HG03175 (cell line): ENCODE results near the gene CSRNP3.

Source experiments
- ATAC-seq: cut with Tn5 transposase; IDR thresholded peaks from one replicate; pipeline ENCODE4 v1.9.1; 2021; ENCODE audit warnings: mild to moderate bottlenecking, moderate library complexity; ENCODE audit not compliant: unreplicated experiment

The CSRNP3 gene

DNA sequence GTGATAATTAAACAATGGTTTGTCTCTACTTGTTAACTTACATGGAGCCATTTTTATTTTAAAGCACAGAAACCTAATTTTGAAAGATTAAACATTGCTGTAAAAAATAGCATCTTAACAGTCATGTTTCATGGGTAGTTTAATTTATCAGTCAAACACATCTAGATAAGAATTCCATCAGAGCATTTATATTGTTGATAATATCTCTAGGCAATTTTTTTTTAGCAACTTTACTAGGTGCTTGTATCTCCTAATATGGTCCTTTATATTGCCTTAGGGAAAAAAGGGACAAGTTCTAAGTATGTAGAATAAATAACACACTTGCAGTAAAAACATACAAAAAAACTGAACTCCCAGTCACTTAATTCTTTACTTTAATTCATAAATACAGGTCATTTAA is 863 bp downstream of the CSRNP3 start:
- no peak for ATAC-seq

DNA sequence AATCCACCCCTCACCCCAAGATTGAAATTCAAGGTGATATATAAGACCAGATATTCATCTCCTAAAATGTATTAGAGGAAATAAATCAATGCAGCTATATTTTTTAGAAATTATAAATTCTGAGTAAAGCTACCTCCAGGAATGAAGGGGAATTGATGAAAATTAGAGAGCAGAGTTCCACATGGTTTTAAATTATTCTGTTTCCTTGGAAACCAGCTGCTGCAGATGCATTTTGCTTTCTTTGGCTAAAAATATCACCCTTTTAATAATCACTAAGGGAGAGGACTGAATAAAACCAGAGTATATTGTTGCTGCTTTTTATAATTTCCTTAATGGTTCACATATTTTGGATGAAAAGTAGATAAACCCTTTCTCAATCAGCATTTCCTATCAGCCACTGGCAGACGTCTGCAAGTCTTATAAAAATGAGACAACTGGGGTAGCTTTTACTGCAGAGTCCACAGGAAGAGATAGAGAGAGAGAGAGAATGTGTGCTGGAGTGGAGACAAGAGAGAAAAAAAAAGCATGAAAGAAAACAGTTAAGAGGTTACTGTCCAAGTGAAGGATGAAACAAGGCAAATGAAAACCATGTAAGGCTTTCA is 2.0 kb downstream of the CSRNP3 start:
- ATAC-seq = no peak

DNA sequence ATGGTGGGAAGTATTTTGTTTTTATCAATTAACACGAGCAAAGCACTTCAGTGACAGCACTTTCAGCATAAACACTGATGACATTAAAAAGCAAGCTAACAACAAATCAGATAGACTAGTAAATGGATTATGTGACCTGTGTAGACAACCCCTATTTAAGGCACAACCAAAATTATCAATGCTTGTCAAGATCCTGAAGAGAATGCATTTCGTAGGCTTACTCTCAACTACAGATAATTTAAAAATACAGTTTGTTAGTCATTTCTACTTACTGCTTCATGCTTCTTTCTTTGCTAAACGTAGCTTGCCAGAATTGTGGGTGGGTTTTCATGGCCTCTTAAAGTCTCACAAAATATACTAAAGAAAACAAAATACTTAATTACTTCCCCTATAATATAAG is 3.4 kb downstream of the CSRNP3 start:
- no peak for ATAC-seq

DNA sequence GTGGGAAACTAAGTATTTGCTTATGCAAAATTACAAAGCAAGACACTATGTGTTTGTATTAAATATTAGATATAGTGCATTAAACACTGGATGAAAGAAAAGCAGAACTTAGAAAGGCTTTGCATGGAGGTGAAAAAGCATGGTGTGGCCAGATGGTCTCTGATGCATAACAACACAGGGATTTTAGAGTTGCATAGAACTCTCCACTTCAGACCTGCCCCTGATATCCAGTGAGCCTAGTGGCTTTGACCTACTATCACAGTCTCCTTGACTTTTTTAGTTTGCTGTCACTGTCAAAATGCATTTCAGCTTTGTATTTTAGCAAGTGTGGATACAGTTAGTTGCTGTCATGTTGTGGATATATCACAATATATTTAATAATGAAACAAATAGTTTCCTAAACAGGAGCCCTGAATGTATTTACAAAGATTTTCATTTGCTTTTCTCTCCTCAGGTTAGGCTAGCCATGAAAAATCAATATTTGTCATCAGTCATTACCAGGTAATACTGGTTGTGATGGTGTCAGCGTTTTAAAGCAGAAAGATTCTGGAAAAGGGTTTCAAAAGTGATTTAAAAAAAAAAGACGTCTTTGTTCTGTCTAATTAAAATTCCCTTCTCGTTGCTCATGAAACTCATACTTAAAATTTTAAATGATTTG is 5.2 kb downstream of the CSRNP3 start:
- no peak for ATAC-seq

DNA sequence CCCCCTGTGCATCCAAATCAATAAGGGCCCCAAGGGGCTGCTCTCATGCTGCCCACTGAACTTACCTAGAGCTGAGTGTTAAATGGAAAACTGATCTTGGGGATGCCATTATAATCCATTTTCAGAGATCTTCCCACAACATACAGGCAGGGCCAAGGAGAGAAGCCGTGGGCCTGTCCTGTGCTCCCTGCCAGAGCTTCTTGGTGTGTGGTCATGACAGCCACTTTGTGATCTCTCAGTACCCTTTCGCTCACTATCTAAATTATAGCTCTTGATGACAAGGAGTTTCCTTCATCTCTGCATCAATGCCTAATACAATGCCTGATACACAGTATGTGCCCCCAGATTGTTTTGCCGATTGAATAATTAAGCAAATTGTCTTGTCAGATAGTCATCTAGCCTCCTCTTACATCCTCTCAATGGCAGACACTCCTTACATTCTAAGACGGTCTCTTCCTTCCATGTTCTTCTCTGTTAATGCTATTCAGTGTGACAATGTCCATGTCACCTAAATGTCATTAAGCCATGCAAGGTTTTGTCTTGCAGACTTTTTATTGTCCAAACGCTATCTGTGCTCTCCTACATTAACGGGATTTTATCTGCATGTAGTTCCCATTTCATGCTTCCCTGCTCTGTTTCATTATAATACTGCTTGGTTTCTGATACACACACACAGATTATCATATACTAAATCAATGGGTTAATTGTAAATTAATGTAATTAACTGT is 5.9 kb downstream of the CSRNP3 start:
- no peak for ATAC-seq

DNA sequence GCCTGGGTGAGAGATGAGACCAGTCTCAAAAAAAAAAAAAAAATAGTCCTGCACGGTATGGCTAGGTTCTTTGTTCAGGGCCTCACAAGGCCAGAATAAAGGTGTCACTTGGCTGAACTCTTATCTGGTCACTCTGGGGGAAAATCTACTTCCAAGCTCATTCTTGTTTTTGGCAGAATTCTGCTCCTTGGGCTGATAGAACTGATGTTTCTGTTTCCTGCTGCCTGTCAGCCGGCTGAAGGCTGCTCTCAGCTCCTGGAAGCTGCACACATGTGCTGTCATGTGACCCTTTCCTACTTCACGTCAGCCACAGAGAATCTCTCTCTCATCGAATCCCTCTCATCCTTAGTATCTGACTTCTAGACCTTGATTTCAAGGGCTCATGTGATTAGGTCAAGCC is 10.4 kb downstream of the CSRNP3 start:
- ATAC-seq = no peak

DNA sequence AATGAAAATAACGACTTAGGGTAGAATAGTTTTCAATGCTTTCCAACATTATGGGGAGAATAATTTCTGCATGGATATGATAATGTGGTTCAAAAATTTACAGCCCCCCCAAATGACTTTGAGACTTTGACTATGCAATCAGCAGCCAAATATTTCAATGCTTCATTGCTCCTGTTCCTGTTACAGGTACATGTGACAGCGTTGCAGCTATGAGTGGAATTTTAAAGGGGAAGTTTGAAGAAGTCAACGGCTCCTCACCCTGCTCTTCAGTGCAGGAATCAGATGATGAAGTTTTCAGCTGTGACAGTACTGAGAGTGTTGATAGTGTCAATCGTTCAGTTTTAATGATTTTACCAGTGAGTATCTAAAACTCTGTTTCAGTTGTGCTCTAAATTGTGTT is 25.1 kb downstream of the CSRNP3 start:
- no peak for ATAC-seq

DNA sequence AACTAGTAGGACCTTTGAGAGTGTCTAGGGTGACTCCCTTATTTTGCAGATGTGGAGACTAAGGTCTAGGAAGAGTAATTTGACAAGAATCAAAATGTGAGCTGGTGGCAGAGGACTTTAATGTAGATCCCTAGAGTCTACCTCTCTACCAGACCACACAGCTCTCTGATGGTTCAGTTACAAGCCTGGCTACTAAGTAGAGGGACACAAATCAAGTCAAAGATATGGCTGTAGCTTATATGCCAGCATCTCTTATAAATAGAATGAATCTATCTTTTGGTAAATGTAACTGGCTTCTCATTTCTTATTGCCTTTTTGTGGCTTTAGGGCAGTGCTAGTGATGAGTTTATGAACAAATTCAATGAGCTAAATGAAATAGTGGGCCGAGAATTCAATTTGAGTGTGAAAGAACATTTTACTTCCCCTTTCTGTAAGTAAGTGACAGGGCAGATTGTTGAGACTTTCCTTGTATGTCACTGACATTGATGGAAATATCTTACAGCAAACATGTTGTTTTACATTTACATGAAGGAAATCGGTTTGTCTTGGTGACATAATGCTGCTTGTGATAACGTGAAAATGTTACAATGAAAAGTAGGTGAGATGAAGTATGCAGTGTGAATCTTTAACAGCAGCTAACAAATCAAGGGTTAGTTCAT is 28.3 kb downstream of the CSRNP3 start:
- no peak for ATAC-seq

DNA sequence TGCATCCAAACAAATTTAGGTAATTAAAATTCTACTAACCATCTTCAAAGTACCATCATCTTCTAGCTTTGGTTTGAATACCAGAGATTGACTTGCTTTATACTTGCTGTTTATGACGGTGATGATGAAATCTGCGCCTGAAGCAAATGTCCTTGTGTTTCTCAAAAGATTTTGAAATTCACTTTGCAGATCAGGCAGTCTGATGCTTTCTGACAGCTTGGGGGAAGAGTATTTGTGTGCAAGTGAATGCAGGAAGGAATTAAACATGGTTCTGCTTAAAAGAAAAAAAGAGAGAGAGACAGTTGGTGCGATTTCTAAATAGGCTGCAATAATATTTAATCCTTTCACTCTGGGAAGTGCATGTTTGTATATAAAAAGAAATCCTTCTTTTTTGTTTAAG is 29.6 kb downstream of the CSRNP3 start:
- no peak for ATAC-seq

DNA sequence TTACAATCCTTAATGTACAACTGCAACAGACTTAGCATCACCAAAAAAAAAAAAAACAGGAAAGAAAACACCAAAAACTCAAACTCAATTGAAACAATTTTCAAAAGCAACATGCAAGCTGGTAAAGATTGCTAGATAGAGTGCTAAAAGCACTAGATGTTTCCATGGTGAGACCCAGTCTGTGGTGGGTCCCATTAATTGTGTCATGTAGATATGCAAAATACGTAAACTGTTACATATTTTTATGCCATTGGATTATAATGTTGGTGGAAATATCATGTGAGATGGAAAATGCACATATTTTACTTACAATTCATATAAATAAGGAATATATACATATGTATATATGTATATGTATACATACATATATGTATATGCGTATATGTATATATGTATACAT is 30.5 kb downstream of the CSRNP3 start:
- no peak for ATAC-seq

DNA sequence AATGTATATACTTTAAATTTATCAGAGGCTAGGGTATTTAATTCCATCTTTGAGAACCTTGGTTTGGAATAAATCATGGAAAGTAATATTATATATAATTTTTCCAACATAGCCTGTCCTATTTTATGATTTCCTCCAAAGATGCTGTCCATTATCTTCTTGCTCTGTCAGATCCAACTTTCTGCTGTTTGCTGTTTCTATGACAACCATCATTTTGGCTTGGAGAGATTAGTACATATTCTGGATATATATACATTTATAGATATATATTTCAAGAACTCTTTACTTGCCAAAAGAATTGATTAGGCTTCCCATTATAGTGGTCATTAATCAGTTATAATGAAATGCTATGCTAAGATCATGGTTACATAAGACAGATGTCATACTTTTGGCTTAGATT is 31.3 kb downstream of the CSRNP3 start:
- no peak for ATAC-seq

DNA sequence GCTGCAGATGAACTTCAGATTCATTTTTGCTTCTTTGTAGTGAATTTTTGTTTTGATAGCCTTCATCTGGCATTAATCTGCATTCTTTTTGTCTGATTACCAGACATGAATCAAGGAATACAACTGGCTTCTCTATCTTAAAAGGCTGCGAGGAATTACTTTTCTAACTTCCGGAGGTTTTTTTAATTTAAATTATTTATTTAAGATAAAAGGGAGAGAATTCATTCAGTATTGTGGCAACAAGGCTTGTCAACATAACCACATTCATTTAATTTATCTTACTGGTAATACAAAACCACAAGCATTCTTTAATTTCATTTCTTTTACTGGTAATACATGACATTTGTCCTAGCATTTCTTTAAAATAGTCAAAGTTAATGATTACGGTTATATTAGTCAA is 36.0 kb downstream of the CSRNP3 start:
- no peak for ATAC-seq

DNA sequence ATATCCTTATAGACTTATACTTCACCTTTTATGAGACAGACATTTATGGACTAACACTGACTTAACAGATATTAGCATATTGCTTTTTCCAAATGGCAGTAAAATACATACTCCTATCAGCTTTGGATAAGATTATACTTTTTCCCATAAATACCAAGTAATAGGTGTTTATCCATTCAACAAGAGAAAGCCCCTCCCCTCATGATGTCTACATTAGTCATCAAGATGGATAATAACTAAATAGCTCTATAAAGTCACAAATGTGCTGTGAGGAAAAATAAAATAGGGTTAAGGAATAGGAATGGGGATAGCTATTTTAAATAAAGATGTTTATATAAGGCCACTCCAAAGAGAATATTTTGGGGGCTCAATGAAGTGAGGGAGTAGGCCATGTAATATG is 39.4 kb downstream of the CSRNP3 start:
- ATAC-seq = no peak

DNA sequence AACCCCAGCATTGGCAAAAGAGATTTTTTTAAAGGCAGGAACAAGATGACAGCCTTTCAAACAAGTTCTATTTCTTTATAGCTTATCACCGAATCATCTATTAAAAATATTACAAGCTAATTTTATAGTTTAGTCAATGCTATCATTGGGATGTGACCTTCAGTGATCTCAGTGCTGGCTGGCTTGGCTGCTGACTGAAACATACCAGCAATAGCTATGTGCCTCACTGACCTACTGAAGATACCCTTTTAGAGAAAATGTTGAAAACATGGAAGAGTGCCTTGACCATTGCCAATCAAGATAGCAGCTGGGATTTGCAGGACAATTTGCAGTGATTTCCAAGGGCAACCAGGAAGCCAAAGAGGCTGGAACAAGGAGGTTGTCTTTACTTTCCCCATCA is 44.0 kb downstream of the CSRNP3 start:
- ATAC-seq = no peak

DNA sequence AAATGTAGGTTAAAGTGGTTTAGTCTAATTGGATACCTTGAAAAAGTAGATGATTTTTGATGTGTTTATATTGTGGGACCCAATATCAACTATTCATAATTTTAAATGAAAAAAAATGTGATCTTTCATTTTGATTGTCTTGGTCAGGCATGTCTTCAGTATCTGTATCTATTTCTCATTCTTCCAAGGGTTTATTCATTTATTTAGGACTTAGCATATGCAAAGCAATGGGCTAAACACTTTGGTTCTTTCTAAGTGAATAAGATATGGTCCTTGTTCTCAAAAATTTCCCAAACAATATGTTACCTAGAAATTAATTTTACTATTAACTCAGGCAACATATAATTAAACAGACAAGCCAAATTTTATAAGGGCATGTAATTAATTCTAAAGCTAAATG is 49.1 kb downstream of the CSRNP3 start:
- ATAC-seq = no peak

DNA sequence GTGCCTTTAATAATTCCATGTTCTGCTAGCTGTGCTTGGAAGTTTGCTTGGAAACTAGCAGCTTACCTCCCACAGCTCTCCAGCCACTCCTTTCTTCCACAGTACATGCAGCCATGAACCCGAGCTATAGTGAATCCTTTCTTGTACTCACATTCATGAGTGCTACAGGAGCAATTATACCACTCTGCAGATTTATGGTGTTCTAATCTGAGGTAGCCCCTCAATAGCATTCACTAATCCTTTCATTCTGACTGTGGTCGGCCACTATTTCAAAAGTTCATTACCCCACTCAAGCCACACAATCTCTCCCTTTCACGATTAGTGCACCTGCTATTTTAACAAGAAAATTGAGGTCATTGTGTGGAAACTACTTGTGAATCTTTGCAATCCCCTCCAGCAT is 53.2 kb downstream of the CSRNP3 start:
- no peak for ATAC-seq

DNA sequence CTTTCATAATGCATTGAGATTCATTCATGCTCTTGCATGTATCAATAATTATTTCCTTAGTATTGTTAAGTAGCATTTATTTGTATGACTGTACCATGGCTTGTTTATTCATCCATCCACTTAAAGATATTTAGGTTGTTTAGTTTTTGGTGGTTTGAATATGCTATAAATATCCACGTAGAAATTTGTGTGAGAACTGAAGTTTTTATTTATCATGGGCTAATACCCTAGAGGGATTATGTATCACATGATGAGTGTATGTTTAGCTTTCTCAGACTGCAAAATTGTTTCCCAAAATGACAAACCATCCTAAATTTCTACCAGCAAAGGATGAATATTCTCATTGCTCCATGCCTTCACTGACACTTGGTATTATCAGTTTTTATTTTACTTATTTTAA is 55.2 kb downstream of the CSRNP3 start:
- no peak for ATAC-seq

DNA sequence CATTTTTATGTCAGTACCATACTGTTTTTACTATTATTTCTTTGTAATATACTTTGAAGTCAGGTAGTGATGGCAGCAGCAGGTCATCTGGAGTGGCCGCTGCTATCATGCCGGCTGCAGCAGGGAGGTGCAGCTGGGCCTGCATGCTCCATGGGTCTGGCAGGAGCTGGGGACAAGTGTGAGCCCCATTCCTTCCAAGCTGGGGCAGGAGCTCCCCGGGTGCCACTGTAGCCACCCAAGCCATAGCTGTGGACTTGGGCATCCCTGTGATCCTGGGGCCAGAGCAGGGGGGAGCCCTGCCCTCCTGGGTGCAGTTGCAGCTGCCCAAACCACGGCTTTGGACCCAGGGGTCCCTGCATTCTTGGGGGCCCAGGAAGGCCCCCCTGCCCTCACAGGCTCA is 59.2 kb downstream of the CSRNP3 start:
- ATAC-seq = no peak

DNA sequence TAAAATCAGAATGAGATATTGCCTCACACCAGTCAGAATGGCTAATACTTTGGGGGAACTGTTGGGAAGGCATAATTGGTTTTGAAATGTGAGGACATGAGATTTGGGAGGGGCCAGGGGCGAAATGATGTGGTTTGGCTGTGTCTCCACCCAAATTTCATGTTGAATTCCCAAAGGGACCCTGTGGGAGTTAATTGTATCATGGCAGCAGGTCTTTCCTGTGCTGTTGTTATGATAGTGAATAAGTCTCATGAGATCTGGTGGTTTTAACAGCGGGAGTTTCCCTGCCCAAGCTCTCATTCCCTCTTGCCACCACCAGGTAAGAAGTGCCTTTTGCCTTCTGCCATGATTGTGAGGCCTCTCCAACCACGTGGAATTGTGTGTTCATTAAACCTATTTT is 59.6 kb downstream of the CSRNP3 start:
- no peak for ATAC-seq

DNA sequence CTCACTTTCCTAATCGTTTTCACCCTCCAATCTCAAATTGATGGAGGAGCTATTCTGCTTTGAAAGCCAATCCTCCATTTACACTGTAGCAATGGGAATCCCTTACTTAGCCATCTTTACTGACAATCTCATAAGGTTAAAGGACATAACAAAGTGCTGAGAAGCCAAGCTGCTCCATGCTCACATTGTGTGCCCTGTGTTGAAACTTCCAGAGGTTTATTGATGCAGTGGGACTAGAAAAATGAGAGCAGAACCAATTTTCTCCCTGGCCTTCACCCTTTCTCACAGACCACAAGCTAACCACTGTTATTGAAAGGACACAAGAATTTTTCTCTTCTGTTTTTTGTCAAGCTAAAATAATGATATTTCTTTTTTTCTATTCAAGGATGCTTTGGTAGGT is 63.8 kb downstream of the CSRNP3 start:
- no peak for ATAC-seq

DNA sequence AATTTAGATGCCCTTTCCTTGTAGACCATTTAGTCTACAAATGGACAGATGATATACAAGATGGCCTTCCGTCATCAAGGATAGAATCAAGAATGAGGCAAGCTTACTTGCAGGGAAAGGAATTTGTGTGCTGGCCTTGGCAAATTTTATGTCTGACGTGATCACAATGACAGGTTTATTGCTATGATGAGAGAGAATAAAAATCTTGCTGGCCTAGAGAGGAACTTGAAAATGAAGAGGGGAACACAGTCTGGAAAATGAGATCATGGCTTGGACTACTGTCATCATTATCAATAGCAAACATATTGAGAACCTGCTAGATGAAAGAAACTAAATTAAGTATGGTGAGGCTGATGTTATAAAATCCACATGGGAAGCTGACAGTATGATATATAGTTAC is 66.0 kb downstream of the CSRNP3 start:
- no peak for ATAC-seq
